ENCODE data around the gene SLC28A1. TPM values are rescaled to one million over a fixed set of nuclear protein-coding genes. Genes with fewer than 3 reads are reported as not detected.

SLC28A1 gene, protein sequence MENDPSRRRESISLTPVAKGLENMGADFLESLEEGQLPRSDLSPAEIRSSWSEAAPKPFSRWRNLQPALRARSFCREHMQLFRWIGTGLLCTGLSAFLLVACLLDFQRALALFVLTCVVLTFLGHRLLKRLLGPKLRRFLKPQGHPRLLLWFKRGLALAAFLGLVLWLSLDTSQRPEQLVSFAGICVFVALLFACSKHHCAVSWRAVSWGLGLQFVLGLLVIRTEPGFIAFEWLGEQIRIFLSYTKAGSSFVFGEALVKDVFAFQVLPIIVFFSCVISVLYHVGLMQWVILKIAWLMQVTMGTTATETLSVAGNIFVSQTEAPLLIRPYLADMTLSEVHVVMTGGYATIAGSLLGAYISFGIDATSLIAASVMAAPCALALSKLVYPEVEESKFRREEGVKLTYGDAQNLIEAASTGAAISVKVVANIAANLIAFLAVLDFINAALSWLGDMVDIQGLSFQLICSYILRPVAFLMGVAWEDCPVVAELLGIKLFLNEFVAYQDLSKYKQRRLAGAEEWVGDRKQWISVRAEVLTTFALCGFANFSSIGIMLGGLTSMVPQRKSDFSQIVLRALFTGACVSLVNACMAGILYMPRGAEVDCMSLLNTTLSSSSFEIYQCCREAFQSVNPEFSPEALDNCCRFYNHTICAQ
- not detected for total RNA-seq
- polyA plus RNA-seq, result not detected
- total RNA-seq, result not detected

DNA sequence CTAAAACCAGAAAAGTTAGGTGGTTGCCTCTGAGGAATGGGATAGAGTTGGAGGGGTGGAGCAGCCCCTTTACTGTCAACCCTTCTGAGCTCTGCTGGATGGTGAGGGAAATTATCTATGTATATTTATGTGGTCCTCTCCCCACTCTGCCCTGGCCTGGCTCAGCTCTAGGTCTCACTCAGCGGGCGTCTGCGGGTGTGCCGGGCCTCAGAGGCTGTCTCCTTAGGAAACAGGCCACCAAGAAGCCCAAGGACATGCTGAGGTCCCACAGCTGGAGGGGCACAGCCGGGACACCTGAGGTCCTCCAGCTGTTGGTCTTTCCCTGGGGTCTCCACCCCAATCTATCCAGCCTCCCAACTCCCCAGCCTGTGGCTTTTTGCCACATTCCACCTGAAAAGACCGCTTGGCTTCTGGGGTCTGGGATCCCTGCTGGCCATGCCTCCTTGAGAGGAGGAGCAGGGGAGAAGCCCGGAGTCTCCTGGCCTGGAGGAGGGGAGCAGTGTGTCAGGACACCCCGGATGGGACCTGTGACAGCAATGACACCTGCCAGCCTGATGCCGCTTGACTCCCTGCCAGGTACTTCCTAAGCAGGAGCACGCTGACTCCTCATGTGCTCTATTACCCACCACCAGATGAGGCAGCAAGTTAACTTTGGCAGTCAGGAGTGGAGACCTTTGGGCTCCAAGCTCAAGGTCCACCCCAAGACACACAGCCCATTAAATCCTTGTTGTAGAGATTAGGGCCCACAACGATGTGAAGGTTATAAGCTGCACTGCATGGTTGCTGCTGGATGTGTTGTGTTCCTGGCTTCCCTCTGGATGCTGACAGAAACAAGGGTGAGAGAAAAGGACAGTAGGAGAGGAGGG lies at the start of gene SLC28A1:
Gene SLC28A1 (plus strand): TSS at position 747 of the 866 bp plus-strand sequence. CDS start 3,099 bp downstream, outside the sequence.
- no peak within 1 kb of the TSS for H3K27ac ChIP-seq (ENCODE audit: low read depth, low read length)
- no peaks in the 10 kb centered on the region for H3K27me3 ChIP-seq (ENCODE audit: control insufficient read depth in 2 of 2, insufficient read depth in 2 of 2, low read length in 2 of 2)
- no peak within 1 kb of the TSS for H3K27ac Mint-ChIP-seq
- CTCF ChIA-PET, result no interaction called here
- H3K36me3 ChIP-seq (ENCODE audit: control insufficient read depth in 2 of 3, insufficient read depth in 3 of 3, low read length in 3 of 3), result no peaks in the 10 kb centered on the region
- H3K36me3 Mint-ChIP-seq, result no peaks in the 10 kb centered on the region
- ATAC-seq (no peak), DNase-seq (no peak)
- no peaks in the 10 kb centered on the region for H3K9me3 Mint-ChIP-seq
- no peaks in the 10 kb centered on the region for H3K4me1 Mint-ChIP-seq
- H3K4me3 ChIP-seq (ENCODE audit: low read length), result no peak within 1 kb of the TSS
- H3K27me3 Mint-ChIP-seq, result peaks cover 0 to 10% (median 0%) of the 10 kb centered on the region in 5 donors
- intact Hi-C loops (cut with micrococcal nuclease), result no loop called here
- POLR2A ChIA-PET, result no interaction called here
- no peaks in the 10 kb centered on the region for H3K9me3 ChIP-seq (ENCODE audit: control insufficient read depth in 2 of 3, low read length in 3 of 3)
- H3K4me1 ChIP-seq (ENCODE audit: control insufficient read depth in 2 of 2, insufficient read depth in 2 of 2, low read length in 2 of 2), result no peaks in the 10 kb centered on the region
- no peak within 1 kb of the TSS for H3K4me3 Mint-ChIP-seq

DNA sequence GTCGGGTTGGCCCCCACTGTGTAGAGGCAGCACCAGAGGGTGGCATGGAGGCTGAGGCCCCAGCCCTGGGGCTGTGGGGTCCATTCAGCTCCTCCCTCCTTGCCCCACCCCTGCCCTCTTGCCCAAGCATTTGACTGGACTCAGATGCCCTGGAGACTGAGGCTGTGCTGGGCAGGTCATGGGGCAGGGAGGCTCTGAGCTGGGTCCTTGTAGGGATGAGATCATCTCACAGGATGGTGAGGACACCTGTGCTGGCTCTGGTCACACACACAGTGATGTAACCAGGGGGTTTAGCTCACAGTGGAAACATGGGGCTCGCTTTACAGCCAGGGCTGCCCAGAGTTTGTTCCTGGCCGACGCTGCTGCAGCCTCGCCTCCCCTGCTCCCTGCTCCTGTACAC lies 49.5 kb upstream of the SLC28A1 start:
- intact Hi-C loops (cut with micrococcal nuclease), result no loop called here

GRCh38 chr15:84835661-84836337 lies 48.7 kb upstream of the SLC28A1 start:
- ATAC-seq, result no peak
- Histone ChIP-seq H3K27ac (ENCODE audit: low read depth, low read length) (no peak overlapping the region), H3K4me1 (ENCODE audit: control insufficient read depth in 2 of 2, insufficient read depth in 2 of 2, low read length in 2 of 2) (no peaks in the 10 kb centered on the region), H3K27me3 (ENCODE audit: control insufficient read depth in 2 of 2, insufficient read depth in 2 of 2, low read length in 2 of 2) (no peaks in the 10 kb centered on the region), H3K36me3 (ENCODE audit: control insufficient read depth in 2 of 3, insufficient read depth in 3 of 3, low read length in 3 of 3) (no peaks in the 10 kb centered on the region), H3K4me3 (ENCODE audit: low read length) (no peak overlapping the region), H3K9me3 (ENCODE audit: control insufficient read depth in 2 of 3, low read length in 3 of 3) (no peaks in the 10 kb centered on the region)
- Mint-ChIP-seq H3K4me1 (no peaks in the 10 kb centered on the region), H3K36me3 (no peaks in the 10 kb centered on the region), H3K9me3 (no peaks in the 10 kb centered on the region), H3K27me3 (peaks cover 0 to 25% (median 5%) of the 10 kb centered on the region in 5 donors), H3K4me3 (no peak overlapping the region), H3K27ac (no peak overlapping the region)
- ChIA-PET CTCF (no interaction called here), POLR2A (no interaction called here)
- intact Hi-C loops (cut with micrococcal nuclease), result no loop called here
- DNase-seq, result no peak

More for the DNA sequence above, 49.5 kb upstream of the SLC28A1 start:
- peaks cover 0 to 31% (median 5%) of the 10 kb centered on the region in 5 donors for H3K27me3 Mint-ChIP-seq
- no peak overlapping the region for H3K4me3 Mint-ChIP-seq
- no peak for DNase-seq
- Histone ChIP-seq H3K9me3 (ENCODE audit: control insufficient read depth in 2 of 3, low read length in 3 of 3) (no peaks in the 10 kb centered on the region), H3K4me3 (ENCODE audit: low read length) (no peak overlapping the region), H3K27ac (ENCODE audit: low read depth, low read length) (no peak overlapping the region), H3K4me1 (ENCODE audit: control insufficient read depth in 2 of 2, insufficient read depth in 2 of 2, low read length in 2 of 2) (no peaks in the 10 kb centered on the region), H3K27me3 (ENCODE audit: control insufficient read depth in 2 of 2, insufficient read depth in 2 of 2, low read length in 2 of 2) (no peaks in the 10 kb centered on the region), H3K36me3 (ENCODE audit: control insufficient read depth in 2 of 3, insufficient read depth in 3 of 3, low read length in 3 of 3) (no peaks in the 10 kb centered on the region)
- no peaks in the 10 kb centered on the region for H3K4me1 Mint-ChIP-seq
- no peak overlapping the region for H3K27ac Mint-ChIP-seq
- ChIA-PET POLR2A (no interaction called here), CTCF (no interaction called here)
- no peaks in the 10 kb centered on the region for H3K9me3 Mint-ChIP-seq
- ATAC-seq, result no peak
- no peaks in the 10 kb centered on the region for H3K36me3 Mint-ChIP-seq

DNA sequence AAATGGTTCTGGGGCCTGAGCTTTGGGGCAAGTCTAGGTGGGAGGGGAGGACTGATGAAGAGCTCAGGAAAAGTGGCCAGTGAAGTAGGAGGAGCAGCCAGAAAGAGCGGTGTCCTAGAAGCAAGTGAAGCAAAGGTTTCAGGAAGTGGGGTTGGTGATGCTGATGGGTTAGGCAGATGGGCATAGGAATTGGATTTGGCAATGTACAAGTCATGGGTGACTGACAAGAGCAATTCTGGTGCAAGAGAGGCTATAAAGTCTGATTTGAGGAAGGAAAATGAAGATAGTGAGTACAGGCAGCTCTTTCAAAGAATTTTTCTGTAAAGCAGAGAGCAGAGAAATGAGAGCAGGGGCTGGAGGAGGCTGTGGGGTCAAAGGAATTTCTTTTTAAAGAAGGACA lies 47.6 kb upstream of the SLC28A1 start:
- no peak for DNase-seq
- no peaks in the 10 kb centered on the region for H3K36me3 Mint-ChIP-seq
- no peak for ATAC-seq
- H3K9me3 Mint-ChIP-seq, result no peaks in the 10 kb centered on the region
- no peaks in the 10 kb centered on the region for H3K9me3 ChIP-seq (ENCODE audit: control insufficient read depth in 2 of 3, low read length in 3 of 3)
- H3K27ac Mint-ChIP-seq, result no peak overlapping the region
- peaks cover 0 to 16% (median 6%) of the 10 kb centered on the region in 5 donors for H3K27me3 Mint-ChIP-seq
- no peaks in the 10 kb centered on the region for H3K36me3 ChIP-seq (ENCODE audit: control insufficient read depth in 2 of 3, insufficient read depth in 3 of 3, low read length in 3 of 3)
- no peak overlapping the region for H3K27ac ChIP-seq (ENCODE audit: low read depth, low read length)
- ChIA-PET CTCF (interaction anchor here (0.6 kb wide), 1 partner anchor 46 kb away, joined by 3 read pairs; no protein-coding TSS in a partner anchor), POLR2A (no interaction called here)
- no peaks in the 10 kb centered on the region for H3K4me1 ChIP-seq (ENCODE audit: control insufficient read depth in 2 of 2, insufficient read depth in 2 of 2, low read length in 2 of 2)
- H3K4me3 ChIP-seq (ENCODE audit: low read length), result no peak overlapping the region
- no peaks in the 10 kb centered on the region for H3K27me3 ChIP-seq (ENCODE audit: control insufficient read depth in 2 of 2, insufficient read depth in 2 of 2, low read length in 2 of 2)
- H3K4me3 Mint-ChIP-seq, result no peak overlapping the region
- intact Hi-C loops (cut with micrococcal nuclease), result no loop called here
- H3K4me1 Mint-ChIP-seq, result no peaks in the 10 kb centered on the region

GRCh38 chr15:84839714-84840113 lies 44.7 kb upstream of the SLC28A1 start:
- Mint-ChIP-seq H3K27ac (no peak overlapping the region), H3K4me3 (no peak overlapping the region), H3K36me3 (no peaks in the 10 kb centered on the region), H3K27me3 (peaks cover 0 to 10% (median 6%) of the 10 kb centered on the region in 5 donors), H3K4me1 (no peaks in the 10 kb centered on the region), H3K9me3 (no peaks in the 10 kb centered on the region)
- Histone ChIP-seq H3K36me3 (ENCODE audit: control insufficient read depth in 2 of 3, insufficient read depth in 3 of 3, low read length in 3 of 3) (no peaks in the 10 kb centered on the region), H3K27me3 (ENCODE audit: control insufficient read depth in 2 of 2, insufficient read depth in 2 of 2, low read length in 2 of 2) (no peaks in the 10 kb centered on the region), H3K4me3 (ENCODE audit: low read length) (no peak overlapping the region), H3K4me1 (ENCODE audit: control insufficient read depth in 2 of 2, insufficient read depth in 2 of 2, low read length in 2 of 2) (no peaks in the 10 kb centered on the region), H3K9me3 (ENCODE audit: control insufficient read depth in 2 of 3, low read length in 3 of 3) (no peaks in the 10 kb centered on the region), H3K27ac (ENCODE audit: low read depth, low read length) (no peak overlapping the region)
- CTCF ChIA-PET, result interaction anchor here (0.8 kb wide), 1 partner anchor 33 kb away, joined by 3 read pairs; no protein-coding TSS in a partner anchor
- DNase-seq (no peak), ATAC-seq (no peak)
- POLR2A ChIA-PET, result no interaction called here
- intact Hi-C loops (cut with micrococcal nuclease), result no loop called here

DNA sequence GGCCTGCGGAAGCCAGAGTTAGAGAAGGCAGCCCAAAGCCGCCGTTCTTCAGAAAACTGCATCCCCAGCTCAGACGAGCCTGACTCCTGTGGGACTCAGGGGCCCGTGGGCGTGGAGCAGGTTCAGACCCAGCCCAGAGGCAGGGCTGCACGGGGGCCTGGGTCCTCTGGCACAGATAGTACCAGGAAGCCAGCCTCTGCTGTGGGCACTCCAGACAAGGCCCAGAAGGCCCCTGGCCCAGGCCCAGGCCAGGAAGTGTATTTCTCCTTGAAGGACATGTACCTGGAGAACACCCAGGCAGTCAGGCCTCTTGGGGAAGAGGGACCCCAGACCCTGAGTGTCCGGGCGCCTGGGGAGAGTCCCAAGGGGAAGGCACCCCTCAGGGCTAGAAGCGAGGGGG lies 44.2 kb upstream of the SLC28A1 start:
- no peak for ATAC-seq
- intact Hi-C loops (cut with micrococcal nuclease), result no loop called here
- Histone ChIP-seq H3K4me3 (ENCODE audit: low read length) (no peak overlapping the region), H3K27me3 (ENCODE audit: control insufficient read depth in 2 of 2, insufficient read depth in 2 of 2, low read length in 2 of 2) (no peaks in the 10 kb centered on the region), H3K27ac (ENCODE audit: low read depth, low read length) (no peak overlapping the region), H3K9me3 (ENCODE audit: control insufficient read depth in 2 of 3, low read length in 3 of 3) (no peaks in the 10 kb centered on the region), H3K4me1 (ENCODE audit: control insufficient read depth in 2 of 2, insufficient read depth in 2 of 2, low read length in 2 of 2) (no peaks in the 10 kb centered on the region), H3K36me3 (ENCODE audit: control insufficient read depth in 2 of 3, insufficient read depth in 3 of 3, low read length in 3 of 3) (no peaks in the 10 kb centered on the region)
- POLR2A ChIA-PET, result interaction anchor here (0.5 kb wide), 1 partner anchor 90 kb away, joined by 3 read pairs; no protein-coding TSS in a partner anchor
- peaks cover 0 to 10% (median 6%) of the 10 kb centered on the region in 5 donors for H3K27me3 Mint-ChIP-seq
- CTCF ChIA-PET, result interaction anchor here (0.5 kb wide), 1 partner anchor 303 kb away, joined by 4 read pairs; no protein-coding TSS in a partner anchor
- no peak overlapping the region for H3K27ac Mint-ChIP-seq
- H3K9me3 Mint-ChIP-seq, result no peaks in the 10 kb centered on the region
- H3K4me1 Mint-ChIP-seq, result no peaks in the 10 kb centered on the region
- no peak overlapping the region for H3K4me3 Mint-ChIP-seq
- no peaks in the 10 kb centered on the region for H3K36me3 Mint-ChIP-seq
- DNase-seq, result no peak

Measured in naive thymus-derived CD4-positive, alpha-beta T cell (primary cell).